HFFc6 (cell line): ENCODE data around the gene WRAP53. TPM values are rescaled to one million over a fixed set of nuclear protein-coding genes. Genes with fewer than 3 reads are reported as not detected.

ENCODE experiments used
- DNase-seq: peaks from one replicate; pipeline ENCODE4 v3.0.0-alpha.2; 2018
- H3K27ac Mint-ChIP-seq: 2 replicates; pipeline ENCODE4 v1.8.0; 2020; ENCODE audit warnings: mild to moderate bottlenecking, mixed read lengths
- H3K27me3 Mint-ChIP-seq: 2 replicates; pipeline ENCODE4 v1.8.0; 2021; ENCODE audit warnings: mild to moderate bottlenecking, moderate library complexity, mixed read lengths; ENCODE audit not compliant: insufficient read depth
- H3K36me3 Mint-ChIP-seq: 2 replicates; pipeline ENCODE4 v1.8.0; 2021; ENCODE audit warnings: low read depth, mixed read lengths
- H3K4me1 Mint-ChIP-seq: 2 replicates; pipeline ENCODE4 v1.8.0; 2020; ENCODE audit warnings: low read depth, mixed read lengths
- H3K4me3 Mint-ChIP-seq: 2 replicates; pipeline ENCODE4 v1.8.0; 2020; ENCODE audit warnings: mild to moderate bottlenecking, moderate library complexity, mixed read lengths
- H3K9me3 Mint-ChIP-seq: 2 replicates; pipeline ENCODE4 v1.8.0; 2020; ENCODE audit warnings: mild to moderate bottlenecking, mixed read lengths
- total RNA-seq, 6 experiments: library from RNA; stranded (reverse); fragmentation: NEBNext Ultra II Directional; extraction: Animal tissue kit (Norgen Biotek cat#: 25700); gene quantifications; 2 replicates in 1 of 6; 3 replicates in 5 of 6; pipeline ENCODE4 v1.2.3, GENCODE V29; 2021
- TF ChIP-seq, protein P1 (sequence below): fragments of 200-600 bp; sonication (generic); IDR thresholded peaks from 2 replicates; pipeline ENCODE4 v1.5.0; 2021; ENCODE audit warnings: antibody characterized with exemption, mild to moderate bottlenecking

WRAP53 gene
- total RNA-seq, 6 experiments from 2014 or later = 8.6 to 18.2 (median 15.2) TPM

GRCh38 chr17:7650509-7651096 is 37.7 kb upstream of the WRAP53 start, which contains the start of gene ATP1B2:
Gene ATP1B2 (plus strand): TSS chr17:7650926. CDS start chr17:7651519, 593 bp downstream.
- DNase-seq = no peak

DNA sequence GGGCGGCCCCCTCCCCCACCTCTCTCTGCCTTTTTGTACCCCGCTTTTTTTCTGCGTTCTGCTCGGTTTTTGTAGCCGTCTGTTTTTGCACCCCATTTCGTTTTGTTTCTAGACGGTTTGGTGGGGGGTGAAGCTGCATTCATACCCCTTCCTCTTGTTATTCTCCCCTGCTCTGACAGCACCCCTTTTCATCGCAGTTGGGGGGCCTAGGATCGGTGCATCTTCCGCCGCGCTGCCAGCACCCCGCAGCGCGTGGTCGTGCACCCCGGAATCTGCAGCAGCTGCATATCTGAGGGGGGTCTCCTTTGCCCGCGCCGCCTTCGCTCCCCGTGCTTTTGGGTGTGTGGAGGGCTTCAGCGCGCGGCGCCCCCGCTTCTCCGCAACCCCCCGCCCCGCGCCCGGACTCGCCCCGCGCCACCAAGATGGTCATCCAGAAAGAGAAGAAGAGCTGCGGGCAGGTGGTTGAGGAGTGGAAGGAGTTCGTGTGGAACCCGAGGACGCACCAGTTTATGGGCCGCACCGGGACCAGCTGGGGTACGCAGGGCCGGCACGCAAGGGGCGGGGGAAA is 37.1 kb upstream of the WRAP53 start:
- DNase-seq = no peak

More at GRCh38 chr17:7650509-7651096, 37.7 kb upstream of the WRAP53 start, which contains the start of gene ATP1B2:
- TF ChIP-seq, protein P1, sequence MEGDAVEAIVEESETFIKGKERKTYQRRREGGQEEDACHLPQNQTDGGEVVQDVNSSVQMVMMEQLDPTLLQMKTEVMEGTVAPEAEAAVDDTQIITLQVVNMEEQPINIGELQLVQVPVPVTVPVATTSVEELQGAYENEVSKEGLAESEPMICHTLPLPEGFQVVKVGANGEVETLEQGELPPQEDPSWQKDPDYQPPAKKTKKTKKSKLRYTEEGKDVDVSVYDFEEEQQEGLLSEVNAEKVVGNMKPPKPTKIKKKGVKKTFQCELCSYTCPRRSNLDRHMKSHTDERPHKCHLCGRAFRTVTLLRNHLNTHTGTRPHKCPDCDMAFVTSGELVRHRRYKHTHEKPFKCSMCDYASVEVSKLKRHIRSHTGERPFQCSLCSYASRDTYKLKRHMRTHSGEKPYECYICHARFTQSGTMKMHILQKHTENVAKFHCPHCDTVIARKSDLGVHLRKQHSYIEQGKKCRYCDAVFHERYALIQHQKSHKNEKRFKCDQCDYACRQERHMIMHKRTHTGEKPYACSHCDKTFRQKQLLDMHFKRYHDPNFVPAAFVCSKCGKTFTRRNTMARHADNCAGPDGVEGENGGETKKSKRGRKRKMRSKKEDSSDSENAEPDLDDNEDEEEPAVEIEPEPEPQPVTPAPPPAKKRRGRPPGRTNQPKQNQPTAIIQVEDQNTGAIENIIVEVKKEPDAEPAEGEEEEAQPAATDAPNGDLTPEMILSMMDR = no peak
- peak within 1 kb of the TSS; percentile 76 for H3K4me3 Mint-ChIP-seq
- peaks cover 10% of the 10 kb centered on the region for H3K4me1 Mint-ChIP-seq
- H3K36me3 Mint-ChIP-seq = no peaks in the 10 kb centered on the region
- peaks cover 56% of the 10 kb centered on the region for H3K27me3 Mint-ChIP-seq
- H3K9me3 Mint-ChIP-seq = no peaks in the 10 kb centered on the region
- no peak within 1 kb of the TSS for H3K27ac Mint-ChIP-seq

DNA sequence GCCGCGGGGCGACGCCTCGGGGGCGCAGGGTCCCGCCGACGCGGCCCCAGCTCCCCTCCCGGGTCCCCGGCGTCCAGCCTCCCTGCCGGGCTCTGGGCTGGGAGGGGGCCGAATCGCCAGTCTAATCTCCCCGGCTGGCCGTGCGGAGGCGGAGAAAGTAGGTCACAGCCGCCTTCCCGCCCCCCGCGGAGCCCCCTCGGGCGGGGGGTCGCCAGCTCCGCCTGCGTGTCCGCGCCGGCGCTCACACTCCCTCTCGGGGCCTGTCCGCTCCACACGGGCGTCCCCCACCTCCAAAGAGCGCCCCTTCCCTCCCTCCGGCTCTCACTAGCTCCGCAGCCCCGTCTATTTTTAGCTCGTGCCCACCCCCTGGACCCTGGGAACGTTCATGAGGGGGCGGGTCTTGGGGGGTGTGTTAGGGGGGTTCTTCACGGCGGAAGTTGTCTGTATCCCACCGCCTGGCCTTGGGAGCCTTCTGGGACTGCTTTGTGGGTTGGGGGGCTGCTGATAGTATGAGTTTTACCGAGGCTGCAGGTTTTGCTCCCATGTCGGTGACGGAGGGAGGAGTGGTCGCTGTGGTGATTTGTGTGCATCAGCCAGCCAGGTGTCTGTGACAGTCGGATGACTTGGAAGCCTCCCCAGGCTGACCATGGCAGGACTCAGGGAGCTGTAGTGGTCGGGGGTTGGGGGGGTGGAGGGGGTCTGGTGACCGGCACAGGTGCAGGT is 36.5 kb upstream of the WRAP53 start:
- TF ChIP-seq, protein P1 = no peak
- no peaks in the 10 kb centered on the region for H3K9me3 Mint-ChIP-seq
- no peak for DNase-seq
- no peak overlapping the region for H3K27ac Mint-ChIP-seq
- no peak overlapping the region for H3K4me3 Mint-ChIP-seq
- H3K27me3 Mint-ChIP-seq = peaks cover 56% of the 10 kb centered on the region
- H3K36me3 Mint-ChIP-seq = no peaks in the 10 kb centered on the region
- peaks cover 10% of the 10 kb centered on the region for H3K4me1 Mint-ChIP-seq

More for the DNA sequence above, 37.1 kb upstream of the WRAP53 start:
- H3K9me3 Mint-ChIP-seq = no peaks in the 10 kb centered on the region
- peaks cover 56% of the 10 kb centered on the region for H3K27me3 Mint-ChIP-seq
- TF ChIP-seq, protein P1 = no peak
- H3K27ac Mint-ChIP-seq = no peak overlapping the region
- peak overlapping the region; percentile 46; the same call in 1 of the 2 replicates for H3K4me3 Mint-ChIP-seq
- peaks cover 10% of the 10 kb centered on the region for H3K4me1 Mint-ChIP-seq
- H3K36me3 Mint-ChIP-seq = no peaks in the 10 kb centered on the region

- Mint-ChIP-seq H3K4me3 (no peak overlapping the region), H3K36me3 (no peaks in the 10 kb centered on the region), H3K27ac (no peak overlapping the region), H3K9me3 (no peaks in the 10 kb centered on the region), H3K27me3 (peaks cover 52% of the 10 kb centered on the region), H3K4me1 (peaks cover 10% of the 10 kb centered on the region)
- DNase-seq = no peak
- TF ChIP-seq, protein P1 = no peak
Observed at GRCh38 chr17:7652388-7653356, 35.6 kb upstream of the WRAP53 start.
